ENCODE measurements around the gene TAF1A.

Gene TAF1A

GRCh38 chr1:222561656-222562055 is 28.1 kb downstream of the TAF1A start:
- Mint-ChIP-seq H3K27me3 (ENCODE audit: low read depth) (no peaks in the 10 kb centered on the region), H3K4me3 (no peak overlapping the region), H3K9me3 (no peaks in the 10 kb centered on the region), H3K27ac (no peak overlapping the region), H3K4me1 (no peaks in the 10 kb centered on the region), H3K36me3 (ENCODE audit: low read depth) (peaks cover 46% of the 10 kb centered on the region)
- no peak for TF ChIP-seq CTCF (IDR thresholded peaks at IDR 0.05; ENCODE audit: unreplicated experiment in 3 of 3)

- Mint-ChIP-seq H3K27ac (no peak overlapping the region), H3K27me3 (ENCODE audit: low read depth) (no peaks in the 10 kb centered on the region), H3K36me3 (ENCODE audit: low read depth) (peaks cover 37% of the 10 kb centered on the region), H3K4me1 (no peaks in the 10 kb centered on the region), H3K4me3 (no peak overlapping the region), H3K9me3 (no peaks in the 10 kb centered on the region)
- no peak for TF ChIP-seq CTCF (IDR thresholded peaks at IDR 0.05; ENCODE audit: unreplicated experiment in 3 of 3)
Observed at GRCh38 chr1:222557574-222557973, 32.2 kb downstream of the TAF1A start.

DNA sequence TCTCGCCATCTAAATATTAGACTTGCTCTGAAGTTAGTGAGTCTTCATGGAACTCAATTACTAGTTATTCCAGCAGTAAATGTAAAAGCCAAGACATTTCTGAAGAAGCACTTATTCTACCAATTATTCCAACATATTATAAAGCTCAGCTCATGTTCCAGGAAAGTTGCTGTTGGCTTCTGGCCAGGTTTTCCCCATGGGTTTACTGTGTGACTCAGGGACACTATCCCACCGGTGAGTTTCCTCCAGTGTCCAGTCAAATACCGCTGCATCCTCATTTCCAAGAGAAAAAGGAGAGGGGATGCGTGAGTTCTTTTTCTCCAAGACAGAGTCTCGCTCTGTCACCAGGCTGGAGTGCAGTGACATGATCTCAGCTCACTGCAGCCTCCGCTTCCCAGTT is 32.6 kb downstream of the TAF1A start:
- H3K9me3 Mint-ChIP-seq = no peaks in the 10 kb centered on the region
- H3K27ac Mint-ChIP-seq = no peak overlapping the region
- H3K36me3 Mint-ChIP-seq (ENCODE audit: low read depth) = peaks cover 34% of the 10 kb centered on the region
- no peaks in the 10 kb centered on the region for H3K4me1 Mint-ChIP-seq
- H3K4me3 Mint-ChIP-seq = no peak overlapping the region
- no peak for TF ChIP-seq CTCF (IDR thresholded peaks at IDR 0.05; ENCODE audit: unreplicated experiment in 3 of 3)
- H3K27me3 Mint-ChIP-seq (ENCODE audit: low read depth) = no peaks in the 10 kb centered on the region

DNA sequence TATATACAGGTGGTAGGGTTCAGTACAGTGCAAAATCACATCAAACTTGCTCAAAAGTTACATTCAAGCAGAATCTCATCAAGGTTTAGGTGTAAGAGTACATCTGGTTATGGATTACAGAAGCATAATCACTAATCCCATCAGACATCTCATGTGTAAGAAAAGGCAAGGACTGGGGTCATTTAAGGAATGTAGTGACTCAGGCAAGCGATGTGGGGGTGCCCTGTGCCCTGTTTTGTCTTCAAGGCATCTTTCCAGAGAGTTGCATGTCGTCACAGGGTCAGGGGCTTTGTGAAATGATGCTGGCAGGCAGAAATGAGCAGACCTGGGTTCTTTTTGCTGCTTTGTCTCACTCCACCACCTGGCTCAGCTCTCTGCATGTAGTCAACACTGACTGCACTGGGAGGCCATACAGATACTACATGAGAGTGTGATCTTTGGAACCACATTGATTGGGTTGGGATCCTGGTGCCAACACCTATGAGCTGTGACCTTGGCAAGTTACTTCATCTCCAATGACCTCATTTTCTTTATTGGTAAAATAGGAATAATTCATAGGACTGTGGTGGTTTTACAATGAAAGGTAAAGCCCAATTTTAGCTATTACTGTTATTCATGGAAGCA is 33.6 kb downstream of the TAF1A start:
- Mint-ChIP-seq H3K4me1 (no peaks in the 10 kb centered on the region), H3K9me3 (no peaks in the 10 kb centered on the region), H3K4me3 (no peak overlapping the region), H3K36me3 (ENCODE audit: low read depth) (peaks cover 30% of the 10 kb centered on the region), H3K27me3 (ENCODE audit: low read depth) (no peaks in the 10 kb centered on the region), H3K27ac (no peak overlapping the region)
- no peak for TF ChIP-seq CTCF (IDR thresholded peaks at IDR 0.05; ENCODE audit: unreplicated experiment in 3 of 3)

- no peak overlapping the region for H3K27ac Mint-ChIP-seq
- TF ChIP-seq CTCF (IDR thresholded peaks at IDR 0.05; ENCODE audit: unreplicated experiment in 3 of 3) = no peak
- H3K36me3 Mint-ChIP-seq (ENCODE audit: low read depth) = peaks cover 22% of the 10 kb centered on the region
Observed at GRCh38 chr1:222554177-222554576, 35.6 kb downstream of the TAF1A start.

GRCh38 chr1:222552882-222553281 is 36.9 kb downstream of the TAF1A start:
- H3K4me3 Mint-ChIP-seq = no peak overlapping the region

More at GRCh38 chr1:222554177-222554576, 35.6 kb downstream of the TAF1A start:
- Mint-ChIP-seq H3K4me1 (no peaks in the 10 kb centered on the region), H3K9me3 (no peaks in the 10 kb centered on the region), H3K4me3 (no peak overlapping the region), H3K27me3 (ENCODE audit: low read depth) (peaks cover 7% of the 10 kb centered on the region)

More at GRCh38 chr1:222552882-222553281, 36.9 kb downstream of the TAF1A start:
- H3K27ac Mint-ChIP-seq = no peak overlapping the region
- H3K4me1 Mint-ChIP-seq = no peaks in the 10 kb centered on the region
- peaks cover 16% of the 10 kb centered on the region for H3K36me3 Mint-ChIP-seq (ENCODE audit: low read depth)
- H3K9me3 Mint-ChIP-seq = no peaks in the 10 kb centered on the region
- no peak for TF ChIP-seq CTCF (IDR thresholded peaks at IDR 0.05; ENCODE audit: unreplicated experiment in 3 of 3)
- peaks cover 7% of the 10 kb centered on the region for H3K27me3 Mint-ChIP-seq (ENCODE audit: low read depth)

All from nephron (organoid).